ENCODE results near the gene ADAMTS7.

ADAMTS7 gene, protein sequence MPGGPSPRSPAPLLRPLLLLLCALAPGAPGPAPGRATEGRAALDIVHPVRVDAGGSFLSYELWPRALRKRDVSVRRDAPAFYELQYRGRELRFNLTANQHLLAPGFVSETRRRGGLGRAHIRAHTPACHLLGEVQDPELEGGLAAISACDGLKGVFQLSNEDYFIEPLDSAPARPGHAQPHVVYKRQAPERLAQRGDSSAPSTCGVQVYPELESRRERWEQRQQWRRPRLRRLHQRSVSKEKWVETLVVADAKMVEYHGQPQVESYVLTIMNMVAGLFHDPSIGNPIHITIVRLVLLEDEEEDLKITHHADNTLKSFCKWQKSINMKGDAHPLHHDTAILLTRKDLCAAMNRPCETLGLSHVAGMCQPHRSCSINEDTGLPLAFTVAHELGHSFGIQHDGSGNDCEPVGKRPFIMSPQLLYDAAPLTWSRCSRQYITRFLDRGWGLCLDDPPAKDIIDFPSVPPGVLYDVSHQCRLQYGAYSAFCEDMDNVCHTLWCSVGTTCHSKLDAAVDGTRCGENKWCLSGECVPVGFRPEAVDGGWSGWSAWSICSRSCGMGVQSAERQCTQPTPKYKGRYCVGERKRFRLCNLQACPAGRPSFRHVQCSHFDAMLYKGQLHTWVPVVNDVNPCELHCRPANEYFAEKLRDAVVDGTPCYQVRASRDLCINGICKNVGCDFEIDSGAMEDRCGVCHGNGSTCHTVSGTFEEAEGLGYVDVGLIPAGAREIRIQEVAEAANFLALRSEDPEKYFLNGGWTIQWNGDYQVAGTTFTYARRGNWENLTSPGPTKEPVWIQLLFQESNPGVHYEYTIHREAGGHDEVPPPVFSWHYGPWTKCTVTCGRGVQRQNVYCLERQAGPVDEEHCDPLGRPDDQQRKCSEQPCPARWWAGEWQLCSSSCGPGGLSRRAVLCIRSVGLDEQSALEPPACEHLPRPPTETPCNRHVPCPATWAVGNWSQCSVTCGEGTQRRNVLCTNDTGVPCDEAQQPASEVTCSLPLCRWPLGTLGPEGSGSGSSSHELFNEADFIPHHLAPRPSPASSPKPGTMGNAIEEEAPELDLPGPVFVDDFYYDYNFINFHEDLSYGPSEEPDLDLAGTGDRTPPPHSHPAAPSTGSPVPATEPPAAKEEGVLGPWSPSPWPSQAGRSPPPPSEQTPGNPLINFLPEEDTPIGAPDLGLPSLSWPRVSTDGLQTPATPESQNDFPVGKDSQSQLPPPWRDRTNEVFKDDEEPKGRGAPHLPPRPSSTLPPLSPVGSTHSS (N-terminal part only)

GRCh38 chr15:78811124-78811824 lies at the start of gene ADAMTS7:
Gene ADAMTS7, minus strand, starts transcription at chr15:78811464. Its CDS starts 244 bp downstream, at chr15:78811220.
- TF ChIP-seq PPARA (CRISPR knock-in tag; IDR thresholded peaks at IDR 0.05; ENCODE audit: borderline replicate concordance) (no peak), ARNTL (CRISPR knock-in tag; IDR thresholded peaks at IDR 0.05; ENCODE audit: borderline replicate concordance, low read depth) (no peak), GLIS3 (CRISPR knock-in tag; IDR thresholded peaks at IDR 0.05) (no peak), BACH2 (CRISPR knock-in tag; IDR thresholded peaks at IDR 0.05; ENCODE audit: borderline replicate concordance) (no peak), RARB (CRISPR knock-in tag; IDR thresholded peaks at IDR 0.05) (no peak), CREB5 (CRISPR knock-in tag; IDR thresholded peaks at IDR 0.05; ENCODE audit: low read depth) (no peak), PATZ1 (CRISPR knock-in tag; IDR thresholded peaks at IDR 0.05; ENCODE audit: borderline replicate concordance) (no peak), ZNF8 (CRISPR knock-in tag; IDR thresholded peaks at IDR 0.05) (no peak), ZNF70 (CRISPR knock-in tag; IDR thresholded peaks at IDR 0.05) (no peak), TSHZ2 (CRISPR knock-in tag; IDR thresholded peaks at IDR 0.05) (no peak), ZFP3 (CRISPR knock-in tag; IDR thresholded peaks at IDR 0.05) (no peak)
- TF ChIP-seq, protein P1, sequence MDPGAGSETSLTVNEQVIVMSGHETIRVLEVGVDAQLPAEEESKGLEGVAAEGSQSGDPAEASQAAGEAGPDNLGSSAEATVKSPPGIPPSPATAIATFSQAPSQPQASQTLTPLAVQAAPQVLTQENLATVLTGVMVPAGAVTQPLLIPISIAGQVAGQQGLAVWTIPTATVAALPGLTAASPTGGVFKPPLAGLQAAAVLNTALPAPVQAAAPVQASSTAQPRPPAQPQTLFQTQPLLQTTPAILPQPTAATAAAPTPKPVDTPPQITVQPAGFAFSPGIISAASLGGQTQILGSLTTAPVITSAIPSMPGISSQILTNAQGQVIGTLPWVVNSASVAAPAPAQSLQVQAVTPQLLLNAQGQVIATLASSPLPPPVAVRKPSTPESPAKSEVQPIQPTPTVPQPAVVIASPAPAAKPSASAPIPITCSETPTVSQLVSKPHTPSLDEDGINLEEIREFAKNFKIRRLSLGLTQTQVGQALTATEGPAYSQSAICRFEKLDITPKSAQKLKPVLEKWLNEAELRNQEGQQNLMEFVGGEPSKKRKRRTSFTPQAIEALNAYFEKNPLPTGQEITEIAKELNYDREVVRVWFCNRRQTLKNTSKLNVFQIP (CRISPR knock-in tag; IDR thresholded peaks at IDR 0.05; ENCODE audit: borderline replicate concordance, low read depth), result no peak
- peak; percentile 93 for ATAC-seq

GRCh38 chr15:78859971-78860719 lies 48.9 kb upstream of the ADAMTS7 start:
- ATAC-seq, result peak; percentile 93
- TF ChIP-seq ZNF8 (CRISPR knock-in tag; IDR thresholded peaks at IDR 0.05) (no peak), GLIS3 (CRISPR knock-in tag; IDR thresholded peaks at IDR 0.05) (no peak), PATZ1 (CRISPR knock-in tag; IDR thresholded peaks at IDR 0.05; ENCODE audit: borderline replicate concordance) (no peak), ISL1 (CRISPR knock-in tag; IDR thresholded peaks at IDR 0.05) (no peak), CREB5 (CRISPR knock-in tag; IDR thresholded peaks at IDR 0.05; ENCODE audit: low read depth) (no peak), ZNF70 (CRISPR knock-in tag; IDR thresholded peaks at IDR 0.05) (no peak)
- TF ChIP-seq, protein P1 (CRISPR knock-in tag; IDR thresholded peaks at IDR 0.05; ENCODE audit: borderline replicate concordance, low read depth), result no peak
- TF ChIP-seq, protein P2, sequence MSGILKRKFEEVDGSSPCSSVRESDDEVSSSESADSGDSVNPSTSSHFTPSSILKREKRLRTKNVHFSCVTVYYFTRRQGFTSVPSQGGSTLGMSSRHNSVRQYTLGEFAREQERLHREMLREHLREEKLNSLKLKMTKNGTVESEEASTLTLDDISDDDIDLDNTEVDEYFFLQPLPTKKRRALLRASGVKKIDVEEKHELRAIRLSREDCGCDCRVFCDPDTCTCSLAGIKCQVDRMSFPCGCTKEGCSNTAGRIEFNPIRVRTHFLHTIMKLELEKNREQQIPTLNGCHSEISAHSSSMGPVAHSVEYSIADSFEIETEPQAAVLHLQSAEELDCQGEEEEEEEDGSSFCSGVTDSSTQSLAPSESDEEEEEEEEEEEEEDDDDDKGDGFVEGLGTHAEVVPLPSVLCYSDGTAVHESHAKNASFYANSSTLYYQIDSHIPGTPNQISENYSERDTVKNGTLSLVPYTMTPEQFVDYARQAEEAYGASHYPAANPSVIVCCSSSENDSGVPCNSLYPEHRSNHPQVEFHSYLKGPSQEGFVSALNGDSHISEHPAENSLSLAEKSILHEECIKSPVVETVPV (CRISPR knock-in tag; IDR thresholded peaks at IDR 0.05), result no peak

Data from SK-N-SH treated with all-trans-retinoic acid at 6 μM for 48 hours (cell line).